ENCODE measurements around the gene CAPZA2.
A peak's percentile ranks its signal among the peaks of the same experiment; 100 is the strongest.
"Not testable (repeated sequence)": the region's sequence is repeated elsewhere in the genome, so short reads cannot be mapped to it uniquely, and the experiment has no call there.

The CAPZA2 gene

DNA sequence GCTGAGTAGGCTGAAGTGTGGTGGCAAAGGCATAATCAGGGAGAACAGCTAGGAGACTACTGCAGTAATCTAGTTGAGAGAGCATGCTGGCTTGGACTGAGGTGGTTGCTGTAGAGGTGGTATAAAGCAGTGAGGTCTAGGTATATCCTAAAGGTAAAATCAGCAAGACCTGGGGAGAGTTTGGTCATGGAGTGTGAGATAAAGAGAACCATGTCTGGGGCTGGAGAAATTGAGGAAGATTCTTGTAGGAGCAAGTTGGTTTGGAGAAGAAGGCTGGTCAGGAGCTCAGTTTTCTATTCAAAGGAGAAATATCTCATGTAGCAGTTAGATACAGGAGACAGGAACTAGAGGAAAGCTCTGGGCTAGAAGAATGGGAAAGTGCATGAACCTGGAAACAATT lies 58.0 kb downstream of the CAPZA2 start:
- DNase-seq (ENCODE audit: low read depth): no peak

DNA sequence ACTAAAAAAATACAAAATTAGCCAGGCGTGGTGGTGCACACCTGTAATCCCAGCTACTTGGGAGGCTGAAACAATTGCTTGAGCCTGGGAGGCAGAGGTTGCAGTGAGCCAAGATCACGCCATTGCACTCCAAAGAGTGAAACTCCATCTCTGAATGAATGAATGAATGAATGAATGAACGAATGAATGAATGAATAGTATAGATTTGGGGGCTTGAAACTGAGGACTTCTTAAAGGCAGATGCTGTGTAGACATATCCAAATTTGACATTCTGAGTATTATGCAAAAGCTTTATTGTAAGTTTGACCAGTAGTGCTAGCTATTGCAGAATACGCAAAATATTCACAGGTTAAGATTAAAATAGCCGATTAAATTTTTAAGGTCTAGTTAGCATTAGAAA lies 60.2 kb downstream of the CAPZA2 start:
- DNase-seq (ENCODE audit: low read depth): no peak

DNA sequence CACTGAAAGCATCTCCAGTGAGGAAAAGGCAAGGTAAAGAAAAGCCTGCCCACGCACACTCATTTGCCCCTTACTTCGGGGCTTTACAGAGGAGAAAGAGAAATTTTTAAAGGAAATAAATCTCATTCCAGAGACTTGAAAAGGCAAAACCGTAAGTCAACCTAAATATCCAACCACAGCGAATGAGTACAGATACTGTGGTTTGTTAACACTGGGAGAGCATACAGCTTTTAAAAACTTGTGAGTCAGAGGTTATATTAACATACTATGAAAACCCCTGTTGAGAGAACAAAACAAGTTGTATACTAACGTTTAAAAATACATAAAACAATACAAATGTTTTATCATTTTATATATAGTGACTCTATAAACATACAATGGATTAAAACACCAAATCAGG lies 62.4 kb downstream of the CAPZA2 start:
- peak; percentile 78 for DNase-seq (ENCODE audit: low read depth)

DNA sequence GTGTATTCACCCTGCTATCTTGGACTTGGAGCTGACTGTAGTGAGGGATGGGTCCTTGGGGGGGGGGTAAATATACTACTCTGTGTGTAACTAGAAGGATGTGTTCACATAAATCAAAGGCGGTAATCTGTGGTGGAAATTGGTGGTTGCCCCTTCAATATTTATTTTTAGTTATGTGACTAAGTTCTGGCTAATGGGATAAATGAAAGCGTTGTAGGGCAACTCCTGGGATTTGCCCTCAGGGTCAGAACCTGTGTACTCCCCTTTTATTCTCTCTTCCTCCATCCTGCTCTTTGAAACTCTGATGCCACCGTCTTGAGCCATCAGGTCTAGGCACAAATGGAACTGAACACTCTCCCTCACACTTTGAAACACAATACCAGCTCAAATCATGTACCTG lies 66.6 kb downstream of the CAPZA2 start:
- DNase-seq (ENCODE audit: low read depth): no peak

DNA sequence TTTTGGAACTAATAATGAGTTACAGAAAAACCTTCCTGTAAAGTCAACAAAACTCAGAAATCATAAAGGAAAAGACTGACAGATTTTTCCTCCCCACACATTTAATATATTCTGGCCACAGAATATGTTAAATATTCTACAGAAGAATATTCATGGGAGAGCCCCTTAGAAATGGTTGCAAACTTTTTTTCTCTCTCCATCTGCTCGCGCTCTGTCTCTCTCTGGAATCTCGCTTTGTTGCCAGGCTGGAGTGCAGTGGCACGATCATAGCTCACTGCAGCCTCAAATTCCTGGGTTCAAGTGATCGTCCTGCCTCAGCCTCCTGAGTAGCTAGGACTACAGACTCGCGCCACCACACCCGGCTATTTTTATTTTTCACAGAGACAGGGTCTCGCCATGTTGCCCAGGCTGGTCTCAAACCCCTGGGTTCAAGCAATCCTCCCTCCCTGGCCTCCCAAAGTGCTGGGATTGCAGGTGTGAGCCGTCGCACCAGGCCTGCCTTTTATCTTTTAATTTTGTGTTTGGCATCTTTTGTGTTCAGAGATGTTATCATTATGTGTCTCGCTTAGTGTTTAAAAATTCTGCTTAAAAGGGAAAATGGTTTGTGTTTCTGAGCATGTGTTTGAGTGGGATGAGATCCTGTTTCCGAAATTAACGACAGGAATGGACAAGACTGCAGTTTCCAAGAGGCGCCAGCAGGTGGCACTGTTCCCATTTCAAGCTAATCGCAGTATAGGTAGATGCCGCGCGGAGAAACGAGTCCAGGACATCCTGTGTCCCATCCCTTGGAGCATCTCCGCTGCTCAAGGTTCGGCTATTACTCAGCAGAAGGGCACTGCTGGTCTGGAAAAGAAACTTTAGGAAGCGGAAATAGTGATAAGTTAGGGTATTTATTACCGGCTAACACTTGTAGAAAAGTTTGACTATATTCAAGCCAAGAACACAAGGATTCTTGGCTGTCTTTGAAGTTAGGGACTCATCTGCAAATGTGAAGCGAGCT lies 67.8 kb downstream of the CAPZA2 start:
- peak; percentile 61 for DNase-seq (ENCODE audit: low read depth)

DNA sequence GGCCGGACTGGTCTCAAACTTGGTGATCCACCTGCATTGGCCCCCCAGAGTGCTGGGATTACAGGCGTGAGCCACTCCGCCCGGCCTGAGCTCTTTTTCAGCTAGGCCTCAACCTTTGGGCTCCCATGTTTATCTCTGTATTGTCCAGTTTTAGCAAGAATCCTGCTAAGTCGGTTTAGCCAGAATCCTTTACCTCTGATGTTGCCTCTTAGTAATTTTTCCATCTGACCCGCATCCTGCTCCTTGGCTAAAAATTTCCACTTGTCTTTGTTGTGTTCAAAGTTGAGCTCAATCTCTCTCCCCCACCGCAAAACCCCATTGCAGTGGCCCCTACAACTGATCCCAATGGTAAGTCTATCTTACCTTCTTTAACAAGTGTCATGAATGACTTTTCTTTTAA lies 70.2 kb downstream of the CAPZA2 start:
- DNase-seq (ENCODE audit: low read depth): no peak

DNA sequence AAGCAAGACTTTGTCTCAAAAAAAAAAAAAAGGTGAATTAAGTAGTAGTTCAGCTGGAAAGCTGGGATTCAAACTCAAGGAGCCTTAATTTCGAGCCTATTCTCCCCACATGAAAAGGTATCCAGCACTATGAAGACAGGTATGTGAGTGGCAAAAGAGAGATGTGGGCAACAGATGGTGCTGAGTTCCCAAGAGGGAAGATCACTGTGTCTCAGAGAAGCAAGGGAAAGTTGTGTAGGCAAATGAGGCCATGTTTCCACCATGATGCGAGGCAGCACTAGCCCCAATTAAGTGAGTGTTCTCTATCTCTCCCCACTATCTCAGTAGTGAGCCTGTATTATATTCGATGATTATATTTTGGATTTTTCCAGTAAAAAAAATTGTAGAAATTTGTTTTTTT lies 71.1 kb downstream of the CAPZA2 start:
- DNase-seq (ENCODE audit: low read depth): no peak

DNA sequence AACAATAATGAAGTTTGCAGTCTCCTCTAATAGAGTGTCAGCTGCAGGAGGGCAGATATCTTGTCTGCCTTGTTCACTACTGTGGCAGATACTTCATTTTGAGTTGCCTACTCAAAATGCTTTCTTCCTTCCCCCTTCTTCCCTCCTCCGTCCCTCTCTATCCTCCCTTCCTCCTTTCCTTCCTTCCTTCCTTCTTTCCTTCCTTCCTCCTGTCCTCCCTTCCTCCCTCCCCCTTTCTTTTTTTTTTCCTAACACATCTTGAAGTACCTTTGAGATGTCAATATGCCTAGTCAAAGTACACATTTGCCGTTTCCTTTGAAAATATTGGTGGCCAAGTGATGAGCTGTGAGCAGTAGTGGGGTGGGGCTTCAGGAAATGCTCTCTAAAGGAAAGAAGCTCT lies 72.2 kb downstream of the CAPZA2 start:
- no peak for DNase-seq (ENCODE audit: low read depth)

DNA sequence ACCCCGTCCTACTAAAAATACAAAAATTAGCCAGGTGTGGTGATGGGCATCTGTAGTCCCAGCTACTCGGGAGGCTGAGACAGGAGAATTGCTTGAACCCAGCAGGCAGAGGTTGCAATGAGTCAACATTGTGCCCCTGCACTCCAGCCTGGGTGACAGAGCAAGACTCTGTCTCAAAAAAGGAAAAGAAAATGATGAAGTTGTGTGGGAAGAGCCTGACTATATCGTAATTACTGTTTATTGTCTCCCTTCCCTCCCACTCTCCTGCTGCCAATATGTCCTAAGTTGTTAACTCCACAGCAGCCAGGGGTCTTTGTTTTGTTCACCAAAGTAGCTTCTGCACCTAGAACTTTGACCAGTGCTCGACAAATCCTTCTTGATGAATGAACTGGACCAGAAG lies 74.5 kb downstream of the CAPZA2 start:
- not testable (repeated sequence) for DNase-seq (ENCODE audit: low read depth)

DNA sequence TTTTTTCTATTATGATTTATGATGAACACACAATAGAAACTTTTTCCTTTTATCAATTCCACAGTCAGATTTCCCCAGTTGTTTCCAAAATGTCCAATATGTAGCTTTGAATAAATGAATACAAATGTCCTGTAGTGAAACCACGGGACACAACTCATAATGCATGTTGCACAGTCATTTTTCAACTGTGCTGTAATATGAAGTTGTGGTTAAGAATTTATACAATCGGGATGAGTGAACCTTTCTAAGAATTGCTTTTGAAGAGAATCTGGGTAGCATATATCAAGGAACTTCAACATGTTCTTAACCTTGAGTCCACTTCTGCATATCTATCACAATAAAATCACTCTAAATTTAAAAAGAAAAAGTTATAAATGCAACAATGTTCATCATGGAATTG lies 76.3 kb downstream of the CAPZA2 start:
- DNase-seq (ENCODE audit: low read depth): peak; percentile 7

DNA sequence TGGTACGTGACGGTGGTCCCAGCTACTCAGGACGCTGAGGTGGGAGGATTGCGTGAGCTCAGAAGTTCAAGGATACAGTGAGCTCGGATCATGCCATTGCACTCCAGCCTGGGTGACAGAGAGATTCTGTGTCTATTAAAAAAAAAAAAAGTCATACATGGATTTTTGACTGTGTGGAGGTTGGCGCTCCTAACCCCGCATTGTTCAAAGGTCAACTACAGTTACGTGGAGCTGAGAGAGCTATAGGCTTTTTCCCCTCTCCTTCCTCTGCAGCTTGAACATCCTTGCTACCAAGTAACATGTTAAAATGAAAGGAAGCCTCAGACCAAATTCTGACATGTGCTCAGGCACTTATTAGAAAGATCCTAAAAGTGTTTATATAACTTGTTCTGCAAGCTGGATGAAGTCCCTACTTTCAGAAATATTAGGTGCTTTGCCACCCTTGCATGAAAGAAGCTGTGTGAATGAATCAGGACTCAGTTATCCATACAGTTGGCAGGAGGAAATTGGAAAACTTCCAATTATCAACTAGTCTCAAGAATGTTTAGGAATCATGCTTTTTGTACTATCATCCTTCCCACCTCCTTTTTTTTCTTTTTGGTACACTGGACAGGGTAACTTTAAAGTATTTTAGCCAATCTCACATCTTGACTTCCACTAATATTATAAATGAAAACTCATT lies 78.4 kb downstream of the CAPZA2 start:
- no peak for DNase-seq (ENCODE audit: low read depth)

DNA sequence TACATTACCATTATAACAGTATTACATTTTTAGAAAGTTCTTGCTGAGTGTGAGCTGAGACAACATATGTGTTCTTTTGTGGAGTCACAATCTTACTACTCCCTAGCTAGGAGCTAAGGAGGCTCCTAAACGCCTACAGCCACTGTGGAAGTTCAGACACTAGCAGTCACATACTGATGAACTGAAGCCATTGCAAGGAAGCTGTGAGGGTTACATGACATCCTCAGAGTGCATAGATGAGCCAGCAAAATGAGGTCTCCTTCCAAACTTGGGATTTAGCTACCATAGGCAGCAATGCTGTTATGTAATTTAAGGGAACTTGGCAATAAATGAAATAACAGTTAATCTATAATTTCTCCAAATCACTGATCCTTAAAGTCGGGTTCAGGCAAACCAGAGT lies 80.1 kb downstream of the CAPZA2 start:
- DNase-seq (ENCODE audit: low read depth): no peak

DNA sequence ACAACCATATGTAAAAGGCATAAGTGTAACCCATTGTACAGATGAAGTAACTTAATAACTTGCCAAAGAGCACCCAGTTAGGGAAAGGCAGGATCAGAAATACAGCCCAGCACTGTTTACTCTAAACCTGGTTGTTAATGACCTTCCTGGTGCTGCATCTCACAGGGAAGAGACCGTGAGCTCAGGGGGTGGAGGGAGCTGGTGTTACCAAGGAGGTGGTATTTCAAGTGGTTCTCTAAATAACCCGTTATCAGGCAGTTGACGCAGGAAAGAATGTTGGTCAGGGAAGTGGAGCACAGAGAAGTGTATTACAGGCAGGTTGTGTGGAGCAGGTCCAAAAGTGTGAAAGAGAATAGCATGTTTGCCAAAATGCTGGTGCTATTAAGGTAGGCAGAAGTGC lies 86.5 kb downstream of the CAPZA2 start:
- DNase-seq (ENCODE audit: low read depth): peak; percentile 51

DNA sequence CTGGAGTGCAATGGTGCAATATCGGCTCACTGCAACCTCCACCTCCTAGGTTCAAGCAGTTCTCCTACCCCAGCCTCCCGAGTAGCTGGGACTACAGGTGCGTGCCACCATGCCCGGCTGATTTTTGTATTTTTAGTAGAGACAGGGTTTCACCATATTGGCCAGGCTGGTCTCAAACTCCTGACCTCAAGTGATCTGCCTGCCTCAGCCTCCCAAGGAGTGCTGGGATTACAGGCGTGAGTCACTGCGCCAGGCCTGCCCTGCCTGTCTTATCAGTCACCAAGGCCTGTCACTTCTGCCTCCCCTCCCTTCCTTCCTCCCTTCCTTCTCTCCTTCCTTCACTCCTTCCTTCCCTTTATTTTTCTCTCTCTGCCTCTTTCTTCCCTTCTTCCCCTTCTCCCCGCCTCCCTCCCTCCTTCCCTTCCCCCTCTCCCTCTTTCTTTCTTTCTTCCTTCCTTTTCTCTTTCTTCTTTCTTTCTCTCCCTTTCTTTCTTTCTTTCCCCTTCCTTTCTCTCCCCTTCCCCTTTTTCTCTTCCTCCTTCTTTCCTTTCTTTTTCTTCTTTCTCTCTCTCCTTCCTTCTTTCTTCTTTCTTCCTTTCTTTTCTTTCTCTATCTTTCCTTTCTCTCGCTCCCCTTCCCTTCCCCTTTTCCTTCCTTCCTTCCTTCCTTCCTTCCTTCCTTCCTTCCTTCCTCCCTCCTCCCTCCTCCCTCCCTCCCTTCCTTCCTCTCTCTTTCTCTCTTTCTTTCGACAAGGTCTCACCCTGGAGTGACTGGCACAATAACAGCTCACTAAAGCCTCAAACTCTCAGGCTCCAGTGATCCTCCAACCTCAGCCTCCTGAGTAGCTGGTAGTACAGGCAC lies 87.8 kb downstream of the CAPZA2 start:
- DNase-seq (ENCODE audit: low read depth): no peak

DNA sequence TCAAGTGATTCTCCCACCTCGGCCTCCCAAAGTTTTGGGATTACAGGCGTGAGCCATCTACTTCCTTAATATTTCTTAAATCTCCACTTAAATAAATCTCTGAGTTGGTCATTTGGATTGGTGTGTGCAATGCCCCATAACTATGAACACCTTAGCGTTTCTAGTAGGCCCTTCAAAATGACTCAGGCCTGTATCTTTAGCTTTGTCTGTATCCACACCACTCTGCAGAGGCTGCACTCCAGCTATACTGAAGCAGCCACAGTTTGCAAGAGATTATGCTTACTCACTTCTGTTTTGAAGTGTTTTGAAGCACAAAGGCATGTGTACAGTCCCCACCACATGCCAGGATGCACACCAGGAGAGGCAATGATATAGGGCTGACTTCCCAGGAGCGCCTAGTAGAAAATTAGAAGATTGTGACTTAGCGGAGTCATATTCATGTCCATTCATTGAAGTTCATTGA lies 88.5 kb downstream of the CAPZA2 start:
- peak; percentile 12 for DNase-seq (ENCODE audit: low read depth)

DNA sequence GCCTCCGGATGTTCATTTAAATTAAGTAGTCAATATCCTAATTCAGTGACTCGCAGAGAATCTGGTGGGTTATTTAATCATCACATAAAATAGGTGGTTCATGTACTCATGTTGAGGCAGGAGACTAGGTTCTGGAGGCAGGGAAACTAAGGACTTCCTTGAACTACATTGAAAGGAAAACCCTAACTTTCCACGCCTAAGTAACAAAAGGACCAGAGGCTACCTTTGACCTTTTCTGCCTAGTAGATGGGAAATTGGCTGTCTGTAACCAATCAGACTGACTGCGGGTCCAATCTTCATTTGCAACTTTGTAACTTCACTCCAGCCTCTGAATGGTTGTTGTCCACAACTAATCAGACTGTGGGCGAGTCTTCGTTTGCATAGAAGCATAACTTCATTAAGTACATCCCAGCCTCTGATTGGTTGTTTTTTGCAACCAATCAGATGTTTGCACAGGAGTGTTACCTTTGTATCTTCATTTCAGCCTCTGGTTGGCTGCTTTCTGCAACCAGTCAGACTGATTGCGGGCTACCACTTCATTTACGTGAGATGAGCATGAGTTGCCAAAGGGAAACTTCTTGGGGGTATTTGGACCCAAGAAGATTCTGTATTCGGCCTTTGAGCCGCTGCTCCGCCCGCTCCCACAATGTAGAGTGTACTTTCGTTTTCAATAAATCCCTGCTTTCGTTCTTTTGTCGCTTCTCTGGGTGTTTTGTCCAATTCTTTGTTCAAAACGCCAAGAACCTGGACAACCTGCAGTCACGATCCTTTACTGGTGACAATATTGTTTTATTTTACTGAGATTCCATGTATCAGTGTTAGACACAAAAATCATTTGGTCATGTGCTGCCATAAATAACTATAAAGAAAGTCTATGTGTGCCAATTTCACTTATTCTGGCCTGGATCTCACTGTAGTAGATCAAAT lies 89.2 kb downstream of the CAPZA2 start:
- DNase-seq (ENCODE audit: low read depth): no peak

DNA sequence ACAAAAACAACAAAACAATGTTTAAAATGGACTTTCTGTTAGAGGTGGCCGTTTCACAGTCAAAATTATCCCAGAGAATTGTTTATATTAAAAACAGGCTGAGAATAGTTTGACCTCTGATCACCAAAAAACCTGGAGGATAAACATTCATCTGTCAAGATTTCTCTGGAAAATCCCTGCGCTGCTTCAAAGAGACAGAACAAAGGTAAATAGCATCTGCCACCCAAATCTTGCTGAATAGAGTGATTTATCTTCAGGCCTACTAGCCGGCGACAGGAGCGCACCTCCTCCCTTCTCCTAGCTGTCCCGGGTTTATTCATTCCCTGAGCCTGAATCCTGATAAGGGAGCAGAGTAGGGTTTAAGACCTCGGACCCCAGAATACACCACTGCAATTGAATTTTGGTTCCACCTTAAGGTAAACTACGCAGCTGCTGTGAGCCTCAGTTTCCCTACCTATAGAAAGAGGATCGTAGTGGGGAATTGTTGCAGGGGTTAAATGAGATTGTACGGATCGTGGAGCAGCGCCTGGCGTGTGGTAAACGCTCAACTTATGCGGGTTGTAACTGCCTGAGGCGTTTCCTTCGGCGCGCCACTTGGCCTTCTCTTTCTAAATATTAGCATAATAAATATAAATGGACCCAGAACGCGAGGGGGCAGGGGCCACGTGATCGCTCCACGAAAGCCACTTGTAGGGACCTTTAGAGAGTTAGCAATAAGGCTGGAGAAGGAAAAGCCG lies 90.4 kb downstream of the CAPZA2 start:
- DNase-seq (ENCODE audit: low read depth): peak; percentile 40

DNA sequence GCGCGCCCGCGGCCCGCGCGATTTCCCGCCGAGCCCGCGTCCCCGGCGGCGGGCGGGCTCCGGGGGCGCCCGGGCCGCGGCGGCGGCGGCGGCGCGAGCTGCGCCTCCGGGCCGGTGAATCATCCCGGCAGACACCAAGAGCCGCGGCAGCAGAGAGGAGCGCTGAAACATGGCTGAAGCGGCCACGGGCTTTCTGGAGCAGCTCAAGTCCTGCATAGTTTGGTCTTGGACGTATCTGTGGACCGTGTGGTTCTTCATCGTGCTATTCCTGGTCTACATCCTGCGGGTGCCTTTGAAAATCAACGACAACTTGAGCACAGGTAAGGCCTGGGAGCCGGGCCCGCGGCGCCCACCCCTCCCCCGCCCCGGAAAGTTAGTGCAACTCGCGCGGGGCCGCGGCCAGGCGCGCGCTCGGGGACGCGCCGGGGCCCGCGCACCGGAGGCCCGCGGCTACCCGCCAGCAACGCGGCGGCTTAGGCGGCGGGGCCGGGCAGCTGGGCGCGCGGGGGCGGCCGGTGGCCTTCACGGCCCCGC lies 91.1 kb downstream of the CAPZA2 start, which contains the start of gene ST7:
TSS of gene ST7 (plus strand) at position 130 of the 534 bp plus-strand sequence. CDS start at position 170, 40 bp downstream.
- peak; percentile 70 for DNase-seq (ENCODE audit: low read depth)

DNA sequence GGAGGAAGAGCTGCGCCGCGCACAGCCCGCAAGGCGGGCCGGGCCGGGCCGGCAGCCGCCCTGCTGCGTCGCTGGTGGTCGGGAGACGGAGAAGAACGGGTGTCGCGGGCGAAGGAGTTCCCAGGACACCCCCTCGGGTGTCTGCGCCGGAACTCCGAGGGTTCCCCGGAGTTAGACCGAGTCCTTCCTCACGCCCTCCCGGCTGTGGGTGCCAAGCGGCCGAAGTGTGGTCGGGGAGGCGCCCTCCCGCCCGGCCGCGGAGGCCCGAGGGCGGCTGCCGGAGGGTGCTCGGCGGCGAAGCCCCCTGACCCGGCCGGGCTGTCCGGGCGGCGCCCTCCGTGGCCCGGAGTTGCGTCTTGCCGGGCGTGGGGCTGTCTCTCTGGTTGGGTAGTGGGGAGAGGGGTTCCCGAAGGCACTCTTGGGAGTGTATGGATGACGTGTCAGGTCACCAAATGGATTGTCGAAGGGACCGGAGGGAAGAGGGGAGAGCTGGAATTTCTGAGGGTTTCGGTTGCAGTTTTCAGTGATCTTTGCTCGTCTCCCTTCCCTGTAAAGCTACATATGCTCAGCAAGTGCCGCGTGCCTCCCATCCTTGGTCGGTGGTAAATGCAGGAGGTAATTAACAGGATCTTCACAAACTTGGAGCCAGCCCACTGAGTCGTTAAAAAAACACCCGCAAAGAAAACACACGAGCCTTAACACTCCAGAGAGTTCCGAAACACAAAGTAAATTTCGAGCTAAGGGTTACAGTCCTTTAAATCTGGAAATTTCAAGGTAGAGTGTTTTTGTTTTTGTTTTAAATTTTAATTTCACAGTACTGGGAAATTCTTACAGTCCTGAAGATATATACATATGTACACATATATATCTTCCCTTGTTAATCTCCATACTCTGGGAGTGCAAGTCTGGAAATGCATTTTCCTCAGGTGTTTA lies 91.8 kb downstream of the CAPZA2 start:
- DNase-seq (ENCODE audit: low read depth): peak; percentile 78
